NCI-H226 (cell line): Measurements from ENCODE around the gene CCDC167.

ENCODE experiments used
- DNase-seq: peaks from one replicate; pipeline ENCODE4 v3.0.0-alpha.2; 2015

Gene CCDC167

DNA sequence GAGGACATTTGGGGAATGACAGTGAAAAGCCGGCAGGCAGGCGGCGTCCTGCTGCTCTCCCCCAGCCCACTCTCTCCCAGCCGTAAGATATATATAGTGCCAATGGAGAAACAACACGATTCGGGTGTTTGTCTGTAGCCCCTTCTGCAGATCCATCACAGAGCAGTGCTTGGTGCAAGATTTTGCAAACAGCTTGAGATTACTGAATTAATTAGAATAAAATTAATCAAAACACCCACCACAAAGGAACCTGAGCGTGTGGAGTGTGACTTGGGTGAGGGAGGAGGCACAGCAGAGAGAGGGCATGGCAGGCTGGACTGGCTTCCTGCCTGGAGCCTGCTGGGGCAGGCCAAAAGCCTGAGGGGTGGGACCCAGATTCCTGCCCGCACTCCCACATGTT is 28.8 kb upstream of the CCDC167 start:
- DNase-seq: no peak

DNA sequence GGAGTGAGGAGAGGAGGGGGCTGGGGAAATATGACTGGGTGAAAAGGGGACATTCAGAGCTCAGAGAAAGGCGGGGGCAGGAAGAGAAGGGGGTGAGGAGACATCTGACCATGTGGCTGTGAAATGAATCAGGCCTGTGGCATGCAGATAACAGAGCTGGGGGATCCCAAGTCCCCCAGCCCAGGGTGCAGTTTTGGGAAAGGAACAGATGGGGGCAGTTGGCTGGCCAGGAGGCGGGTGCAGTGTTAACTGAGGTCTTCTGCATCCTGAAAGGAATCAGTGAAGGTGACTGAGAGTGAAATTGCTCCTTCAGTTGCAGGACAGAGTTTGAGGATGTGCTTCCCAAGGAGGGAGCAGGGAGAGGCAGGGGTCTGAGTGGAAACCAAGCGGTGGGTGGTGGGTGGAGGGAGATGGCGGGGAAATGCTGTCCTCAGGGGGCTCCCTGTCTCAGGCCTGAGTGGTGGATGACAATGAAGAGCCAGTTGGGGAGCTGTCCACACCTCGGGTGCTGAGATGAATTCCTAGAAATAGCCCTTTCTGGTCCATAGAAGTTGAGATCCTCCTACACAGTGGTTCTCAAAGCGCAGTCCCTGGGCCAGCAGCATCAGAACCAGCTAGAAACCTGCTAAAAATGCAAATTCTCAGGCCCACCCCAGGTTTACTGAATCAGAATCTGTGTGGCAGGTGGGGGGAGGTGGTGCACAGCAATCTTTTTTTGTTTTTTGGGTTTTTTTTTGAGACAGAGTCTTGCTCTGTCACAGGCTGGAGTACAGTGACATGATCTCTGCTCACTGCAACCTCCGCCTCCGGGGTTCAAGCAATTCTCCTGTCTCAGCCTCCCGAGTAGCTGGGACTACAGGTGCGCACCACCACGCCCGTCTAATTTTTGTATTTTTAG is 26.0 kb upstream of the CCDC167 start:
- DNase-seq: peak; percentile 23

DNA sequence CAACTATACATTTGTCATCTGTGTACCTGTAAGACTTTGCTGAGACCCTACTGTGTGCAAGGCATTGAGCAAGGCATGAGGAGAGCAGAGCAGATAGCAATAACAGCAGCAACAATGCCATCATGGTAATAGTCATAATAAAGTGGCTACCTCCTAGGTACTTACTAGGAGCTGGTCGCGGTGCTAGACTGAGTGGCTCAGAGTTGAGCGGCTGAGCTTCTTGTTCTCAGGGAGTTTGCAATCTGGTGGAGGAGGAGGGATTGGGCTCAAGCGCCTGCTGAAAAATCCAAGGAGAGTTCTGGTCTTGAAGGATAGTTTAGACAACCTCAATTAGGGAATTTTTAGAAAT is 25.3 kb upstream of the CCDC167 start:
- no peak for DNase-seq

DNA sequence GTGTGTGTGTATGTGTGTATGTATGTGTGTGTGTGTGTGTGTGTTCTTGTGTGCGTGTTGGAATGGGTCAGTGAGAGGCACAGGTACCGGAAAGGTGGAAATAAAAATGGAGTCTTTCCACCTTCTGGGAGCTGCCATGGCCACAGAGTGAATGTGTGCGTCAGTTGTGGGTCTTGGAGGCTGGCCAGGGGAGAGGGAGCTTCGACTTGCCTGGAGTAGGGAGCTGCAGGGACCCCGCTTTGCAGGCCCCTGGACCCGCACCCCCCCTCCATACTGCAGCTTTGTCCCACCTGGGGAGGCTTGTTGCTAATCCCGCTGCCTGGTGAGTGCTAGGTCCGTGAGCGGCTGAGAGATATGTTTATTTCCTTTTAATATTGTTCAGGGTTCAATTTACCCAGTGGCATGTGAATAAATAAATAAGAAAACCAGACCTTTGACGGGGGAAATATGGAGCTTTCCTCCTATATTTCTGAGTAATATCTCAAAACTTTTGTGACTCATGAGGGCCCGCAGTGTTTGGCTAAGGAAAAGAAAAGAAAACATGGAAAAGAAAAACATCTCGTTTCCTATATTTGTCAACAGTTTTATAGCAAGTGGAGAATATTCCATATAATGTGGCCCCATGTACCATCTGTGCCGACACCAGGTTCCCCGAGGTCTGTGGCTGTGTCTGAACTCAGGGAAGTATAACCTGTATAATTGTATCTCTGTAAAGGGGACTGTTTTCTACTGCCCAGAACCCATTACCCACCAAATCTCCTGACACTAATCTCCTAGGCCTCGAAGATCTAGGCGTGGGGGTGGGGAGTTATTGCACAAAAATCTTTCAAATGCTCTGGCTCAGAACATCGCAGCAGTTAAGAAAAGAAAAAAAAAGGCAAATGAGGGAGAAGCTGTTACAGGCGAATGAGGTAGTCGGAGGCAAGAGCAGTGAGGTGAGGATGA is 24.6 kb upstream of the CCDC167 start:
- no peak for DNase-seq

DNA sequence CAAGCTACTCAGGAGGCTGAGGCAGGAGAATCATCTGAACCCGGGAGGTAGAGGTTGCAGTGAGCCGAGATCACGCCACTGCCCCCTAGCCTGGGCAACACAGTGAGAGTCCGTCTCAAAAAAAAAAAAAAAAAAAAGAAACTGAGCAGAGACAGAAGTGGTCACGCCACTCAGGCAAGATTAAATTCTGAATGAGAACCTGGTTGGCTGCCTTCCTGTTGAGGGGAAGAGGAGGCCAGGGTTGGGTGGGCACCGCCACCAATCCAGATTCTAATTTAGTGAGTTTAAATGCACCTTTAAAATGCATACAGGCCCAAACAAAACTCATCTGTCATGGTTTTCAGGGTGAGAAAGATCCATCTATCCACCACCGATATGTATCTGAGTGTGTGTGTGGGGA is 23.7 kb upstream of the CCDC167 start:
- no peak for DNase-seq

DNA sequence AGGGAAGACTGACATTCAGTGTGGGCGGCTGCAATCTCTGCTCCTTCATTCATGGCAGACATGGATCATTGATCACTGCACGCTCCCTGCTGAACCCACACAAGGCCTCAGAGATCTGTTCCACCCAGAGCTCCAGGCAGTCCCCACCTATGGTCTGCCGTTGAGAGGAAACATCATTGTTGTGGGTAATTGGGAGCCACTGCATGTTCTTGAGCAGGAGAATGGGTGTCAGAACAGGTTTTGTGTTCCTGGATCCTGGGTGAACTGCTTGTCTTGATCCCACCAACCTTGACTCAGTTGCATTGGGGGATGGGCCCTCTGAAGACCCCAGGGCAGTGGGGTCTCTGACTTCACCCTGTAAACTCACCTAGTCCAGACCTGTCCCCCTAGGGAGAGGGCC is 23.1 kb upstream of the CCDC167 start:
- DNase-seq: no peak

DNA sequence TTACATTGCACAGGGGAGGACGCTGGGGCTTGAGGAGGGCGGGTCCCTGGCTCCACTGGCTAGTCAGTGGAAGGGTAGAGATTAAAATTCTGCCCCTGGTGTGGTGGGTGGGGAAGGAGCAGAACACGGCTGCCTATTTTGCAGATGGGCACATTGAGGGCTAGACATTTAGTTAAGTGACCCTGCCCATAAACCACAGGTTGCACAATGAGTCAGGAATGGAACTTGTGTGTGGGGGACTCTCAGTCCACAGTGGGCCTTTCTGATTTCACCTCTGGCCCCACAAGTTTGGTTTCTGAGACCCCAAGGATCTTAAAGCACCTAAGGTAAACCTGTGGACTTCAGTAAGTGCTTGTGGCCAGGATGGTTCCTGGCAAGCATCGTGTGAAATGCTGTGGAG is 22.0 kb upstream of the CCDC167 start:
- no peak for DNase-seq

DNA sequence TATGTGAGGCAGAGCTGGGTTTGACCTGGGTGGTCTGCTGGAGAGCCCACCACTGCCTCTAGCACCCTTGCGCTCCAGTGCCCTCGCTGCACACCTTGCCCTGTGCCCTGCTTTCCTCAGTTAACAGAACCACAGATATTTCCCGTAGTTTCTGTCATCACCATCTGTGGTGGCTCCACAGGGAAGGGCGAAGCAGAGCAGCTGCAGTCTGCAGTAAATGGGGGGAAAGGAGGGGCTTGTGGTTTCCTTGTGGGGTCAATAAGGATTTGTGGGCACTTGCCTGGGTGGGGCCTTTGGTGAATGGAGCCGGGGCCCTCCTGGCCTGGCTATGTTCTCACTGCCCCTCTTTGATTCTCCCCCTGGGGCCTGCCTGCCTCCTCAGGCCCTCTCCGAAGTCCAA is 21.2 kb upstream of the CCDC167 start:
- no peak for DNase-seq

DNA sequence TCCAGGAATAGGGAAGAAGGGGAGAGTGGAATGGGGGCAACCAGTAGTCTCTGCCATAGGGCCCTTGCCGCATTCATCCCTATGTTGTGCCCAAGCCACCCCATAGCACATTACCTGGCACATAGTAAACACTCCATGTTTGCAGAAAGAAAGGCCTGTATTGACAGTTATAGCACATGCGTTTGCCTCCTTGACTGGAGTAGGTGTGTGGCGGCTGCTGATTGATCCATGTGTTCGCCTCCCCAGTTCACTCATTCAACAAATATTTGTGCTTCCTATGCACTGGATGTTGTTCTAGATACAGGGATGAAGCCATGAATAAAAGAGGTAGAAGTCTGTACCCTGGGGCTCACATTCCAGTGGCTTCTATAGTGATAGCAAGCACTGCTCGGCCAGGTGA is 19.8 kb upstream of the CCDC167 start:
- no peak for DNase-seq

DNA sequence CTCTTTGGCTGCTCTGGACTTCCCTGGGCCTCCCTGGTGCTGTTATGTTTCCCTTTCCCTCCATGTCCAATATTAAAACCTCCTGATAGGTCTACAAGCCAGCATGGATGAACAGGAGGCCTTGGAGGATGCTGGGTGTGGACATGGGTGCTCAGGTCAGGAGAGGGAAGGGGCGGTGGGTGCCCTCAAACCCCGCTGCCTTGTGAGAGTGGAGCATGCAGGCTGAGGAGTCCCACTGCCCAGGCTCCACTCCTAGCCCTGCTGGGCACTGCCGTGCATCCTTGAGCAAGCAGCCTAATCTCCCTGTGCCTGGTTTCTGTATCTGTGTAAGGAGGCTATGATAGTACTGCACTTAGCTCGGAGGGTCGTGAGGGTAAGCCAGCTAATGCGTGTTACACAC is 18.4 kb upstream of the CCDC167 start:
- no peak for DNase-seq

DNA sequence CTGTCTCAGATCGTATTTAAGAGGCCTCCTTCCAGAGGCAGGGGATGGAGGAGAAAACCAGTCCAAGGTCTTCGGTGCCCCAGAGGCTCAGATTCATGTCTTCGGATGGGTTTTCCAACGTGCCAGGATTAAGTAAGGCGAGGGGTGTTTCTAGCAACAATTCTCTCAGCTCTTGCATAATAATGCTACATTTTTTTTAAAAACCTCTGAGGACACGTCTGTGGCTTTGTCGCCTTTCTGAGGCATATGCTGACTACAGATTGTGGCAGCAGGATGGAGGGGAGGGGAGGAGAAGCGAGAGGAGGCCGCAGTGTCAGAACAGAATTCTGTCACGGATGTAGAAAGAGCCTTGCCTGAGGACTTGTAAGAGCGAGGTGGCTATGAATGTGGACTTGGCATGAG is 17.7 kb upstream of the CCDC167 start:
- DNase-seq: no peak

DNA sequence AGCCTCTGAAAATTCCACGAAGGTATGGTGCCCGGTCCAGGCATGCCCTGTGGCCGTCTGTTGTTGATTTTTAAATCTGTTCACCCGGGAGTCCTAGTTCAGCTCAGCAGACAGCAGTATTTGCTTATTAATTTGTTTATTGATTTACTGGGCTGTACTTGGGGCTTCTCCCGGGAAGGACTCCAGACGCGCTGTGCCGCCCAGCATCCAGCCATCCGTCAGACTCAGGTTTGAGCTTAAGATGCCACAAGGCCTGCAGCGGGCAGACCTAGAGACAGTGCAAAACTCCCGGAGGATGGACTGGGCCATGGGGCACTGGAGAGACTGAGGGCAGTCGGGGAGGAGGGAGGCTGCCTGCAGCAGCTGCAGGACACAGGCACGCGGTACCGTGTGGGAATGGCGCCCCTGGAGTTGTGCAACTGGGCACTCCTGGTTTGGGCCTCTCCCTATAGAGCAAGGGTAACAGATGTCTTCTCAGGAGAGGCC is 17.3 kb upstream of the CCDC167 start:
- no peak for DNase-seq

DNA sequence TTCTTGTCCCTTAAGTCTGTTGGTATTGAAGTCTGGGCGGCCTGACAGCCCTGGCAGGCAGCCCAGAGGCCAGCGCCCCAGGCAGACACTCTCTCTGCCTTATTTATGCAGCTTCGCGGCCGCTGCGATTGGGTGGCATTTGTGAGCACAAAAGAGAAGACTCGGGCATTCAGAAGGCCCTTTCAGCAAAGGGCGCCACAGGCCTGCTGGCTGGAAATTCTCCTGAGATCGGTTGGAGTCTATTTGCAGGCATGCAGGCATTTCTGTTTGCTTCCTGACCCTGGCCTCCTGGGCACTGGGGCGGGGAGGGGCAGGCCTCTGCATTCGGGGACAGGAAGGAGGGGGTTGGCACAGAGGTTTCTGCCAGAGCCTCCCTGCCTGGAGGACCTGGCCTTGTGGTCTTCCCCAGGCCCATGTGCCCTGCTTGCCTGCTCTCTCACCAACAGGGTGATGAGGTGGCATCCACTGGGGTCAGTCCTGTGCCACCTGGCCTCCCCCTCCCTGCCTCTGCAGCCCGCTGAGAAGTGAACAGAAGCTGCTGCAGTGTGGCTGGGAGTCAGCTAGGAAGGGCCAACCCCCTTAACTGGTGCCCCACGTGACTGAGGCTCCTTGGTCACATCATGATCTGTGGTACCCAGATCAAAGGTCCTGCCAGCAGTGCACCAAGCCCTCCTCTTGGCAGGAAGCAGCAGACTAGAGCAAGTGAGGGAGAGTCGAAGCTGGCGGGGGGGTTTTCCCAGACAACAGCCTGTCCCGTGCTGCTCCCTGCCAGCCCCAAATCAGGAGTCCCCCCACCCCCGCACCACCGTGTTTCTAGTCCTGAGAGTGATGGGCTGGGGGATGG is 16.6 kb upstream of the CCDC167 start:
- DNase-seq: no peak

DNA sequence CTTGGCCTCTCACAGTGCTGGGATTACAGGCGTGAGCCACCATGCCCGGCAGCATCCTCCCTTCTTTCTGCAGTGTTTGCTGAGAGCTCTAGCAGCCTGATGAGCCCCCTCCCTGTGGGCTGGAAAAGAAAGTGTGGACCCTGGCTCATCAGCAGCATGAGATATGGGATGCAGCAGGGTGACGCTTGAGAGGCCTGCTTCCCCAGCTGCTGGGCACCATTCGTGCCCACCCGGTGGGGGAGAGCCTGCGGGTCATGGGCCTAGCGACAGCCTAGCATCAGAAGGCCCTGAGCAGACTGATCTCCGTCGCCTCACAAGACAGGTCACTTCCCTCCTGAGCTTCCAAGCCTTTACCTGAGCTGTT is 16.0 kb upstream of the CCDC167 start:
- DNase-seq: no peak

DNA sequence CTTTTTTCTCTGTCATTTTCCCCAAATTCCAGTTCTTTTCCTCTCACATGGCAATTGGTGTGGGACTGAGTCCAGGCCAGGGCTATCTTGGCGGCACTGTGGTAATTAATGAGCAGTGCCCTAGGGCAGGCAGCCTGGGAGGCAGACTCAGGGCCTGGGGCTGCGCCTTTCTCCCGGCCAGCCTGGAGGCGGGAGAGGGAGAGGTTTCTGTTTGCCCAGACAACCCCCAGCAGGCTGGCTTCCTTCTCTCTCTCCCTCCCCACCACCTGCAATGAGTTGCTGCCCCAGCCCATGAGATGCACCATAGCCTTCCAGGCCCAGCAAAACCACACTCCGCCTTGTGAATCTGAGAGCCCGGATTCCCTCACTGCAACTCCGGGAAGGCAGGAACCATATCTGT is 15.1 kb upstream of the CCDC167 start:
- DNase-seq: no peak

DNA sequence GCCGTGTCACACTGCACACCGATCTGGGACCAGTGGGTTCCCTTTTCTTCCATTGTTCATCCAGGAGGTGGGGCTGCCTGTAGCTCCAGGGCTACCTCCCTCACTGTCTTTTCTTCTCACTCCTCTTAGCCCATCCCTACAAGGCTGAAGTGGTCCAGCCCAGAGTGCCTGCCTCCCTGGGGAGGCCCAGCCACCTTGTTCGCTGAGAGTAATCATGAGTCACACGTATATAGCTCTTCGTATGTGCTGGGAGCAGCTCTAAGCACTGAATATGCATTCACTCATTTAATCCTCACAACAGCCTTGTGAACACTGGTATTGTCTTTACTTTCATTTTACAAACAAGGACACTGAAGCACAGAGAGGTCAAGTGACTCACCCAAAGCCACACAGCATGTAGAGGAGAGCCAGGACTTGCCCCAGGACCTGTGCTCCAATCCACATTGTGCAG is 14.7 kb upstream of the CCDC167 start:
- DNase-seq: peak; percentile 69

DNA sequence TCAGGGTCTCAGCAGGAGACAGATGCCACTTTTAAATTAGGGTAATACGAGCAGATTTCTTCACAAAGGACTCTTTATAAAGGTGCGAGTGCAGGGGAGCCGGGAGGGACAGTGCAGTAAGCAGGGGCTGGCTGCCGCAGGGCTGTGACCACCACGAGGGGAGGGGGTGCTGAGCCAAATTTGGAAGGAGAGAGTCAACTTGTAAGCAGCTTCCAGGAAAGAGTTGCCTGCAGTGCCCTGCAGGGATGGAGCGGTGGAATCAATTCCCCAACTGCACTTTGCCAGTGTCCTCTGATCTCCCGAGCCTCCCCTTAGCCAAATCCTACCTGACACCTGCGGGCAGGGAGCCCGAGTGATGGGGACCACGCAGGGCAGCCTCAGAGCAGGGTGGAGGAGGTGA is 13.9 kb upstream of the CCDC167 start:
- DNase-seq: no peak

DNA sequence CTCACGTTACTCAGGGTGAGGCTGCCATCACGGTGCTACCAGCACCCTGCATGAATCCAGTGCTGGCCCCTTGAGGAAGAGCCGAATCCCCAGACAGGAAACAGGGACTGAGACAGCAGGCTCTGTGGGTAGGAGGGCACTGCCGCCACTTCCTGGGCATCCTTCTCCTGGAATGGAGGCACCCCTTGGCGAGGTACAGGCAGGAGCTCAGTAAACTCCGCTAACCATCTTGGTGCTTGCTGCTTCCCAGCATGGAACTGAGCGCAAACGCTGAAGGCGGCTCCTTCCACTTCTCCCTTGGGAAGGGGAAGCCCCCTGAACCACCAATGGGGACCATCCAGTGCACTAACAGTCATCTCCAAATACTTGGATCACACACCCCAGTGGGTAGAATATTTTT is 13.5 kb upstream of the CCDC167 start:
- DNase-seq: no peak

DNA sequence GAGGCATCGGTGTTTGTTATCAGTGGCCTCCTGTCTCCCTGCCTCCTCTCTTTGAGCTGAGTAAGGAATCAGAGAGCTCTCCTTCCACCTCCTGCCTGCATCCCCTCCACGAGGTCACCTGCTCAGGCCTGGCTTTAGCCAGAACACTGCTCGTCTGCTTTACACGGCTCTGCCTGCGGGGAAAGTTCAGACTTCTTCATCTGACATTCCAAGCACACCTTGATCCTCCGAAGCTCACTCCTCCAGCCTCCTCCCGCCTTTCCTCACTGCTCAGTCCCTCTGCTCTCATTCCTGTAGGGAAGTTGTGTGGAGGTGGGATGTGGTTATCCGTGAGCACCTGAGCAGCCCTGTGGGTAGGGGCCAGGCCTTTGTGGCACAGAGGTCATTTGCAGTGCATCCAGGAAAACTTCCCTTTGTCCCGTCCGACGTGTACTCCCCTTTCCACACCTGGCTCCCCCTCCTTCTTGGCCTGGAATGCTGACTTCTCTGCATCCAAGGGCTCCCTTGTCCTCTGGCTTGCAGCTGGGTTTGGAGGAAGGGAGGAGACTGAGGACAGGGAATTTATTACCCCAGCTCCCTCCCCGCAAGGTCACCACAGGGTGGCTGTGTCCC is 12.8 kb upstream of the CCDC167 start:
- no peak for DNase-seq

DNA sequence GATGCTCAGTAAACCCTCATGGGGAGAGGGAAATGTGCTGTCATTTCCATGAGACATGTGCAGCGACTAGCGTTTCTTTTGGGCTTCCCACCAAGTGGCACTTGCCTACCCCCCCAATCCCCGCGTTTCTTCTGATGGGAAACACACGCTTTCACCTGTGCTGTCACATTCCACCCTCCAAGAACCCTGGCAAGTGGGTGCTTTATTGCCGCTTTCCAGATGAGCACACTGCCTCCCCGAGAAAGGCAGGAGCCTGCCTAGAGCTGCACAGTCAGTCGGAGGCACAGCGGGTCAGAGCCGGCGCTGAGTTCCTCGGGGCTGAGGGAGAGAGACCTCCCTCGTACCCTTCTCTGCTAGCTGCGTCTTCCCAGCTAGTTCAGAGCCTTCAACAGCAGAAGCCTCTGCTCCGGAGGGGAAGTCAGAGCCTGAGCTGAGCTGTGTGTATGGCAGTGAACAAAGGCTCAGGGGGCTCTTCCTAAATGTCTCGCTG is 12.3 kb upstream of the CCDC167 start:
- DNase-seq: no peak

DNA sequence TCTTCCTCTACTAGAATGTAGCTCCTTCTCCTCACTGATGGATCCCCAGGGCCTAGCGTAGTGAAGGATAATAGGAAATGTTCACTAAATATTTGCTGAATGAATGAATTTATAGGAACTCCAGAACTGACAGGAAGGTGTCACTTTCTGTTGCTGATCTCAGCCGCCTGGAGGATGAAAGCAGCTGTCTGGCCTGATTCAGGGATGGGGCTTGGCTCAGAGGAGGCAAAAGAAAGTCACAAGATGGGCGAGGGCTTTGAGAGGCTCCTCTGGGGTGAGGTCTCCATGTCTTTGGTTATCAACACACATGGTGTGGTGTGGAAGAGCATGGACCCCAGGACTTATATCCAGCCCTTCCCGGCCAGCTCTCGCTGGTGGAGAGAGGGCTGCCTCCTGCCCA is 11.5 kb upstream of the CCDC167 start:
- DNase-seq: no peak

DNA sequence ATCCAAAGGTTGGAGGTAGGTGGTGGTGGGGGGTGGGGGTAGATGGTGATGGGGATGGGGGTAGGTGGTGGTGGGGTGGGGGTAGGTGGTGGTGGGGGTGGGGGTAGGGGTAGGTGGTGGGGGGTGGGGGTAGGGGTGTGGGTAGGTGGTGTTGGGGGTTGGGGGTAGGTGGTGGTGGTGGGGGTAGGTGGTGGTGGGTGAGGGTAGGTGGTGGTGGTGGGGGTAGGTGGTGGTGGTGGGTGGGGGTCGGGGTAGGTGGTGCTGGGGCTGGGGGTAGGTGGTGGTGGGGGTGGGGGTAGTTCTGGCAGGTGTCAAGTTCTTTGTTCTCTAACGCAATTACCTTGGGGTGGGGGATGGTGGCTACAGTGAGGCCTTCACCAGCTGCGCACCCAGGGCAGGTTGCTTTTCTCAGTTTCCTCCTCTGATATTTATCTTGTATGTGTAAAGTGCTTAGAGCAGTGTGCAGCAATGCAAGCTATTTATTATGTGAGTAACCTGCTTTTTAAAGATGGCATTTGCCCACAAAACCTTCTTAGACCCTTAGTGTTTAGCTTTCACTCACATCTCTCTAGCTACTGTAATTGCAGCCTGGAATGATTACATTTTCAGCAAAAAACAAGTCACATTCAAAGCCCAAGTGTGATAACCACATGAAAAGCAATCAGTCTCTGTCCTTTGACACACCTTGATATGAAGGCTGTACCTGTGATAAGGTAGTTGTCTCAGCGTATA is 8.2 kb upstream of the CCDC167 start:
- no peak for DNase-seq
